Neuron (in vitro differentiated cells): ENCODE measurements around the gene C8G.

Experiments
- H2AFZ ChIP-seq: one replicate; pipeline ENCODE4 v1.6.1; 2013; ENCODE audit warnings: low read depth, mild to moderate bottlenecking, inconsistent platforms, low read length, moderate library complexity
- H3K27me3 ChIP-seq: one replicate; pipeline ENCODE4 v1.6.1; 2013; ENCODE audit warnings: low read length; ENCODE audit not compliant: insufficient read depth
- H3K36me3 ChIP-seq: one replicate; pipeline ENCODE4 v1.6.1; 2013; ENCODE audit warnings: low read length; ENCODE audit not compliant: insufficient read depth
- H3K4me1 ChIP-seq: one replicate; pipeline ENCODE4 v1.6.1; 2013; ENCODE audit warnings: low read length; ENCODE audit not compliant: insufficient read depth
- H3K4me3 ChIP-seq: 2 replicates; pipeline ENCODE4 v1.5.1; 2013; ENCODE audit warnings: mild to moderate bottlenecking, low read length, moderate library complexity
- H3K9me3 ChIP-seq: one replicate; pipeline ENCODE4 v1.6.1; 2013; ENCODE audit warnings: low read length

The C8G gene

DNA sequence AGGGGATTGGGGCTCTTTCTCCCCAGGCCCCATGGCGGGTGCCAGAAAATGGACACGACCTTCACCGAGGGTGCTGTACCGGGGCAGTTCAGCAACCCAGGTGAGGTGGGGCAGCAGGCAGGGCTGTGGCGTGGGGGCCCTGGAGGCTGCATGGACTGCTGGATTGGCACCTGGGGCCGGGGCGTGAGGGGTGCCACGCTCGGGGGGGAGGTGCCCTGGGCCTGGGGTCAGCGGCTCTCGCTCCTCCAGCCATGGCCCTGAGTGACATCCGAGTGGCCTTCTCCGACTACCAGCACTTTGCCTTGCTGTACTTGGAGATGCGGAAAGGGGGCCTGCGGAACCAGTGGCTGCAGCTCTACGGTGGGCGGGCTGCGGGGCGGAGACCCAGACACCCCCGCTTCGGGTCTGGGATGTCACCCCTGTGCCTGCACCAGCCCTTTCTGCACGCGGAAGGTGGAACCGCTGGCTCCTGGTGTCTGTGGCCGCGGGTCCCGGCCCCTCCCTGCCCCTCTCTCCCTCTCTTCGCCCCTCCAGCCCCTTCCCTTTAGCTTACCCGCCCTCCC, 39.5 kb downstream of the C8G start:
- H2AFZ ChIP-seq = no peak overlapping the region
- H3K27me3 ChIP-seq = peaks cover 28% of the 10 kb centered on the region
- no peak overlapping the region for H3K4me3 ChIP-seq
- H3K36me3 ChIP-seq = no peaks in the 10 kb centered on the region
- no peaks in the 10 kb centered on the region for H3K9me3 ChIP-seq
- H3K4me1 ChIP-seq = peaks cover under 1% of the 10 kb centered on the region

DNA sequence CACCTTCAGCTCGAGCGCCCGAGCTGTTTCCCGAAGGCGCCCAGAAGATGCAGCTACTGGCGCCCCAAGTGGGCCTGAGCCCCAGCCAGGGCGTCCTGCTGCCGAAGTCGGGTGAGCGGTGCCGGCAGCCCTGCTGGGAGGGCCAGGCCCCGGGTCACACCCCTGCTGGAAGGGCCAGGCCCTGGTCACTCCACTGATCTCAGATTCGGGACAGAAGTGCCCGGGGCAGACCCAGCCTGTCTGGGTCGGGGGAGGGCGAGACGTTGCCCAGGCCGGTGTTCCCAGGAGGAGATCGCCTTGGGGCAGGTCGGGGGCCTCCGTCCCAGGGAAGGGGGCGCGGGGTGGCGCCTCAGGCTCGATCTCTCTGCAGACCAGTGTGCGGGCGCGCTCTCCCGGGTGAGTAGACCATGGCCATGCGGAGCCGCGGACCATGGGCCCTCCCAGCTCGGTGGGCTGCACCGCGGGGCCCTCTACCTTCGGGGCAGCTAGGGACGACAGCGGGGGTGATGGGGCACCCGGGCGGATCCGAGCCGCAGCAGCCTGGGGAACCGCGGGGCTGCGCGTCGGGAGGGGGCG, 40.1 kb downstream of the C8G start:
- H2AFZ ChIP-seq = no peak overlapping the region
- no peak overlapping the region for H3K4me3 ChIP-seq

DNA sequence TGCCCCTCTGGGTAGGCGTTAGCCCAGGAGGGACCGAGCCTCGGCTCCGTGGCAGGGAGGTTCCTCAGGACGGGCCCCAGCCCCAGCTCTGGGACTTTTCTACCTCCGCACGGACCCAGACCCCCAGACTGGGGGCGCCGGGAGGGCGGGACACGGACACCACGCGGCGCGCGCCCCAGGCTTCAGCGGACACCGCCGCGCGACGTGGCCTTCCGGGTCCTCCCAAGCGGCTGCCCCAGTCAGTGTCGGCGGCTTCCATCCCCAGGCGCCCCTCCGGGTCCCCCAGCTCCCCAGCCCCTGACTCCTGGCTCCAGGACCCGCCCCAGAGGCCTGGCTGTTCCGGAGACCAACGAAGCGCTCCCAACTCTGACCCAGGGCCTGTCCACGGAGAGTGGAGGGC, 40.8 kb downstream of the C8G start:
- H3K9me3 ChIP-seq = no peaks in the 10 kb centered on the region
- no peak overlapping the region for H3K4me3 ChIP-seq
- no peak overlapping the region for H2AFZ ChIP-seq
- peaks cover 24% of the 10 kb centered on the region for H3K27me3 ChIP-seq
- no peaks in the 10 kb centered on the region for H3K36me3 ChIP-seq
- H3K4me1 ChIP-seq = peaks cover 5% of the 10 kb centered on the region

More for the DNA sequence above, 40.1 kb downstream of the C8G start:
- Histone ChIP-seq H3K4me1 (peaks cover 5% of the 10 kb centered on the region), H3K36me3 (no peaks in the 10 kb centered on the region), H3K9me3 (no peaks in the 10 kb centered on the region), H3K27me3 (peaks cover 24% of the 10 kb centered on the region)

DNA sequence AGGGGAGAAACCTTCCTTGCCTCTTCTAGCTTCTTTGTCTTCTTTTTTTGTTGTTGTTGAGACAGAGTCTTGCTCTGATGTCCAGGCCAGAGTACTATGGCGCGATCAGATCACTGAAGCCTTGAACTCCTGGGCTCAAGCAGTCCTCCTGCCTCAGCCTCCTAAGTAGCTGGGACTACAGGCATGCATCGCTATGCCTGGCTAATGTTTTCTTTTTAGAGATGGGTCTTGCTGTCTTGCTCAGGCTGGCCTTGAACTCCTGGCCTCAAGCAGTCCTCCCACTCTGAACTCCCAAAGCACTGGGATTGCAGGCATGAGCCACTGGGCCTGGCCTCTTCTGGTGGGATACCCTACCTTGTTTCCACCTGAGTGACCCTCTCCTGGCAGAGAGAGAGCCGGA, 43.8 kb downstream of the C8G start:
- Histone ChIP-seq H3K27me3 (peaks cover 4% of the 10 kb centered on the region), H3K9me3 (no peaks in the 10 kb centered on the region), H3K4me1 (peaks cover 12% of the 10 kb centered on the region), H2AFZ (no peak overlapping the region), H3K36me3 (peaks cover 6% of the 10 kb centered on the region), H3K4me3 (no peak overlapping the region)

DNA sequence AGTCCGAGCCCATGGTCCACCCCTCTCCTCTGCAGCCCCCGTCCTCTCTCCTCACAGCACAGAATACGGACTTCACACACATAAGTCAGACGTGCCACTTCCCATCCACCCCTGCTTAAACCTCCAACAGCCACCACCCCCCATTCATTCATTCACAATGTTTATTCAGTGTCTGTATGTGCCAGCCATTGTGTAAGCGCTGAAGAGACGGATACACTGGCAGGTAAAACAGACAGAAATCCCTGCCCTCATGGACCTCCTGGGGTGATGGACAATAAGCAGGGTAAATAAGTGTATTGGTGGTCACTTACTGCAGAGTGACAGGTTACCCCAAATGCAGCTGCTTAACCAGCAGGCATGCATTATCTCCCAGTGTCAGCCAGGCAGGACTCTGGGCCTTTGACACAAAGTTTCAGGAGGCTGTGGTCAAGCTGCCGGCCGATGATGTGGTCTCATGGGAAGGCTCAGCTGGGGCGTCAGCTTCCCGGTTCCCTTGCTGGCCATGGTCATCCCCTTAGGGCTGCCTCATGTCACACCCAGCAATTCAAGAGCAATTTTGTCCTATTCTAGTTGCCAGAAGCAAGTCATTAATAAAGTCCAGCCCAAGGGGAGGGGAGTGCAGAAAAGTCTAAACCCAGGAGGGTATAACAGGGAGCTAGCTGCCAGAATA, 45.3 kb downstream of the C8G start:
- Histone ChIP-seq H3K4me3 (no peak overlapping the region), H2AFZ (no peak overlapping the region), H3K4me1 (peaks cover 12% of the 10 kb centered on the region), H3K36me3 (peaks cover 12% of the 10 kb centered on the region), H3K9me3 (no peaks in the 10 kb centered on the region), H3K27me3 (no peaks in the 10 kb centered on the region)

DNA sequence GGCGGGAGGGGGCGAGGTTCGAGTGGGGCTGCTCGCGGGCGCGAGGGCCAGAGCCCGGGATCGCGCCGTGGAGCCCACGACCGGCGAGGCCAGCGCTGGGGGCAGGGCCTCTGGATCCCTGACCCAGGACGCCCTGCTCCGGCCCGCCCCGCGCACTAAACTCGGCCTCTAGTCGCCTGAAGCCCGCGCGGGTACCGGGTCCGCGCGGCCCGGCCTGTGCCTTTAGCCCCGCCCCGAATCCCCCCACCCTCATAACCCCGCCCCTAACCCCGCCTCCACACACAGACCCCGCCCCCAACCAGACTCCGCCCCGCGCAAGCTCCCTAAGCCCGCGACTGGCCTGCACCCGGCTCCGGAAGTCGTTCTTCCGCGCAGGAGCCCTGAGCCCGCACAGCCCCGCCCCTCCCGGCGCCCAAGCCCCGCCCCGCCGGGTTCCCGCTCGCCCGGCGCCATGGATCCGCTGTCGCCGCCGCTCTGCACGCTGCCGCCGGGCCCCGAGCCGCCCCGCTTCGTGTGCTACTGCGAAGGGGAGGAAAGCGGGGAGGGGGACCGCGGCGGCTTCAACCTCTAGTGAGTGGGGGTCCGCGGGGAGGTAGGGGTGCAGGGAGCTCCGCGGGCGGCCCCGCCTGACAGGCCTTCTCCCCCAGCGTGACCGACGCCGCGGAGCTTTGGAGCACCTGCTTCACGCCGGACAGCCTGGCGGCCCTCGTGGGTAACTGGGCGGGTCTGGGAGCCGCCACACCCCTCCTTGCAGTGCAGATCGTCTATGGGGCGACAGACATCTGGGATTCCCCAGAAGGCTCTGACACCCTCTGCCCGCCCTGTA, 47.2 kb downstream of the C8G start, which contains the start of gene PAXX:
PAXX (plus strand) TSS at position 430 of the 826 bp plus-strand sequence; CDS start at position 452, 22 bp downstream.
- H3K4me1 ChIP-seq = peaks cover 12% of the 10 kb centered on the region
- H3K9me3 ChIP-seq = no peaks in the 10 kb centered on the region
- peak within 1 kb of the TSS; percentile 42 for H2AFZ ChIP-seq
- peaks cover 12% of the 10 kb centered on the region for H3K36me3 ChIP-seq
- H3K27me3 ChIP-seq = no peaks in the 10 kb centered on the region
- peak within 1 kb of the TSS; percentile 67 for H3K4me3 ChIP-seq

DNA sequence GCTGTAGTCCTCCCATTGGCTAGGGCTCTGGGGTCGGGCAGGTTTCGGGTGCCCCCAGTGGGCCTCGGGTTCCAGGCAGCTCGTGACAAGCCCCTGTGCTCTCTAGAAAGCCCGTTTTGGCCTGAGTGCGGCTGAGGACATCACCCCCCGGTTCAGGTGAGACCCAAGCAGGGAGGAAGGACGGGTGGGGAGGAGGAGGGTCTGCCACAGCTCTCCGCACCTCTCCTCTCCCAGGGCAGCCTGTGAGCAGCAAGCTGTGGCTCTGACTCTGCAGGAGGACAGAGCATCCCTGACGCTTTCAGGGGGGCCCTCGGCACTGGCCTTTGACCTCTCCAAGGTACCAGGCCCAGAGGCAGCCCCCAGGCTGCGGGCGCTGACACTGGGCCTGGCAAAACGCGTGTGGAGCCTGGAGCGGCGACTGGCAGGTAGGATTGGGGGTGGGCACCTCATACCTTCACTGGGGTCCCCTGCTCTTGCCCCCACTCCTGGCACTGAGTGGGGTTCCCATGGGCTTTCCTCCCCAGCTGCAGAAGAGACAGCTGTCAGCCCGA, 47.9 kb downstream of the C8G start:
- H2AFZ ChIP-seq = no peak overlapping the region

DNA sequence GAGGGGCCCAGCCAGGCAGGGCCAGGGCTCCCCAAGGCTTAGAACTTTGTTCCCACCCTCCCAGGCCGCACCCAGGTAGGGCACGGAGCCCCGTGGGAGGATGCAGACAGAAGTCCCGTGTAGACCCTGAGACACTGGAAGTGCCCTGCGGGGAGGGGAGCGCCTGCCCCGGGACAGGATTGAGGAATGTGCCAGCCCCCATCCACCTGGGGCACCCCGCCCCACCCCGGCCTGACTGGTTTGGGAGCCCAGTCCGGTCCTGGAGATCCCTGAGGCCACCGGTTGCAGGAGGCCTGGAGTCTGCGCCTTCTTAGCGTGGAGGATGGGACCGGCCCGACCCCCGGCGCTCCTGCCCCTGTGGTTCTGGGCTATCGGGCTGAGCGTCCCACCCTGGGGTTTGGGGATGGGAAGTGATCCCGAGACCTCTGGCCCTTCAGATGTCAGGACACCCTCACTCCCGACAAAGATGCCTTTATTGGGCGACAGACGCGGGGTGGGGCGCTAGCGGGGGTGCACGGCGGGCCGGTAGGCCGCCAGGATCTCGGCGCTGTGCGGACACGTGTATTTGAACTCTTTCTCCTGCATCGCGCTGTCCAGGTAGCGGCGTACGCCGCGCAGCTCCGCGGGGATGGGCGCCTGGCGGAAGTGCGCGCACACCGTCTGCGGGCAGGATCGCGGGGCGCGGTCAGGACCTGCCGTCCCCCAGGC, 49.3 kb downstream of the C8G start:
- Histone ChIP-seq H3K9me3 (no peaks in the 10 kb centered on the region), H2AFZ (no peak overlapping the region), H3K4me3 (no peak overlapping the region), H3K36me3 (peaks cover 12% of the 10 kb centered on the region), H3K4me1 (peaks cover 12% of the 10 kb centered on the region), H3K27me3 (no peaks in the 10 kb centered on the region)

More for the DNA sequence above, 47.9 kb downstream of the C8G start:
- Histone ChIP-seq H3K36me3 (peaks cover 12% of the 10 kb centered on the region), H3K4me3 (peak overlapping the region; percentile 67), H3K9me3 (no peaks in the 10 kb centered on the region), H3K27me3 (no peaks in the 10 kb centered on the region), H3K4me1 (peaks cover 12% of the 10 kb centered on the region)

DNA sequence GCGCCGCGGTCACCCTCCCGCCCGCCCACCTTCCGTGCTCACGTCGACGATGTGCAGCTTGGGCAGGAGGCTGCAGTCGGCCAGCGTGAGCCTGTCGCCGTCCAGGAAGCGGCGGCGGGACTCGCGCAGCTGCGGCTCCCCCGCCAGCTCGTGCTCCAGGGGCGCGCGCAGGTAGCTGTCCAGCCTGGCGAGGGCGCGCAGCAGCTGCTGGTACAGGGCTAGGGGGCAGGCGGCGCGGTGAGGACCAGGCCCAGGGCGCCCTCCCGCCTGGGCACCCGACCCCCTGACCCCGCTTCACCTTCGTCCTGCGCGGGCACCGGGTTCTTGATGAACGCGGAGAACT, 49.8 kb downstream of the C8G start:
- Histone ChIP-seq H3K4me3 (no peak overlapping the region), H2AFZ (no peak overlapping the region), H3K27me3 (no peaks in the 10 kb centered on the region), H3K9me3 (no peaks in the 10 kb centered on the region), H3K4me1 (peaks cover 8% of the 10 kb centered on the region), H3K36me3 (peaks cover 12% of the 10 kb centered on the region)

DNA sequence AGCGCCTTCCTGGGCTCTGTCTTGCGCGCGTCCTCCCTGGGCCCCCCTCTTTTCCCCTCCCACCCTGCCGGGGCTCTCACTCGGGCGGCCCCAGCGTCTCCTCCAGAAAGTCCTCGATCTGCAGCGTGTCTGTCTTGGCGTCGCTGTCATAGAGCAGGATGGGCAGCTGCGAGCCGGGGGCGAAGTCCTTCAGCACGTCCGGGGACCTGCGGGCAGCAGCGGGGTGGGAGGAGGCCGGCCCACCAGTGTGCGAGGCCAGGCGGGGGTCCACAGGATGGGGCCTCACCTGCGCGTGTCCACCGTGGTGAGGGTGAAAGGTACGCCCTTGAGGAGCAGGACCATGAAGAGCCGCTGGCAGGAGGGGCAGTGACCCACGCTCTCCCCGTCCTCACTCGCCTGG, 50.3 kb downstream of the C8G start:
- H3K27me3 ChIP-seq = no peaks in the 10 kb centered on the region
- no peaks in the 10 kb centered on the region for H3K9me3 ChIP-seq
- H3K36me3 ChIP-seq = peaks cover 12% of the 10 kb centered on the region
- H3K4me1 ChIP-seq = peaks cover 7% of the 10 kb centered on the region
- H3K4me3 ChIP-seq = no peak overlapping the region
- no peak overlapping the region for H2AFZ ChIP-seq

DNA sequence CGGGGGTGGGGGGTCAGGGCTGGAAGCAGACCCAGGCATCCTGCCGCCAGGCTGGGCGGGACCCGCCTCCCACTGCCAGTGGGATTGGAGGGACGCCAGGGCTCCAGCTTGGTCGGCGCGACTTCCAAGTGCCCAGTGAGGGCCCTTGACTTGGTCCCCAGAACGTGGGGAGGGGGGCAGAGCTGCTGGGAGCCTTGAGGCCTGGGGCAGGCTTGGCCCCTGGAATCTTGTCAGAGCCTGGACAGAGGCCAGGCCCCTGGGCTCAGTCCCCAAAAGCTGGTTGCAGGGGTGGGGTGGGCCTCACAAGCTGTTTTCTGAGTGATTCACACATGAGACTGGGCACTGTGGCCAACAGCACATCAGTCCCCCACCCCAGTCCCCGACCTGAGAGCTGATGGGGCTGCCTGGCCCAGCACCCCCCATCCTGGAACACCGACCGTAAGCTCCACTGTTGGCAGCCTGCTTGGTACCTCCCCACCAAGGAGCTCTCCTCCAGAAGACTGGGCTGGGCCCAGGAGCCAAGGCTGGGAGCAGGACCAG, 50.8 kb downstream of the C8G start:
- H3K27me3 ChIP-seq = no peaks in the 10 kb centered on the region
- H2AFZ ChIP-seq = no peak overlapping the region
- no peak overlapping the region for H3K4me3 ChIP-seq
- H3K4me1 ChIP-seq = peaks cover 7% of the 10 kb centered on the region
- peaks cover 12% of the 10 kb centered on the region for H3K36me3 ChIP-seq
- no peaks in the 10 kb centered on the region for H3K9me3 ChIP-seq
